Measurements from ENCODE around the gene PSMD13. TPM values are rescaled to one million over a fixed set of nuclear protein-coding genes. Genes with fewer than 3 reads are reported as not detected.

The PSMD13 gene
- total RNA-seq, 2 donors from 2014 or later: 75.3 to 80.3 TPM

- Histone ChIP-seq H3K4me3 (no peak overlapping the region), H3K36me3 (peaks cover 48% of the 10 kb centered on the region), H3K27me3 (no peaks in the 10 kb centered on the region), H3K27ac (no peak overlapping the region), H3K9me3 (no peaks in the 10 kb centered on the region), H3K4me1 (no peaks in the 10 kb centered on the region)
- TF ChIP-seq CTCF (IDR thresholded peaks at IDR 0.05): no peak
- DNase-seq (ENCODE audit: low spot score): no peak
Observed at GRCh38 chr11:253160-253885, 16.5 kb downstream of the PSMD13 start.

GRCh38 chr11:253886-254270 lies 17.1 kb downstream of the PSMD13 start:
- Histone ChIP-seq H3K9me3 (no peaks in the 10 kb centered on the region), H3K27me3 (no peaks in the 10 kb centered on the region), H3K36me3 (peaks cover 43% of the 10 kb centered on the region), H3K4me3 (no peak overlapping the region), H3K27ac (no peak overlapping the region), H3K4me1 (no peaks in the 10 kb centered on the region)
- no peak for TF ChIP-seq CTCF (IDR thresholded peaks at IDR 0.05)
- DNase-seq (ENCODE audit: low spot score): no peak

GRCh38 chr11:255176-255575 lies 18.4 kb downstream of the PSMD13 start:
- Histone ChIP-seq H3K4me3 (no peak overlapping the region), H3K36me3 (peaks cover 33% of the 10 kb centered on the region), H3K27me3 (no peaks in the 10 kb centered on the region), H3K4me1 (no peaks in the 10 kb centered on the region), H3K27ac (no peak overlapping the region), H3K9me3 (no peaks in the 10 kb centered on the region)
- DNase-seq (ENCODE audit: low spot score): no peak
- TF ChIP-seq CTCF (IDR thresholded peaks at IDR 0.05): no peak

GRCh38 chr11:255816-256215 lies 19.0 kb downstream of the PSMD13 start:
- Histone ChIP-seq H3K9me3 (no peaks in the 10 kb centered on the region), H3K27me3 (no peaks in the 10 kb centered on the region), H3K36me3 (peaks cover 27% of the 10 kb centered on the region), H3K4me3 (no peak overlapping the region), H3K27ac (no peak overlapping the region), H3K4me1 (no peaks in the 10 kb centered on the region)
- no peak for DNase-seq (ENCODE audit: low spot score)
- TF ChIP-seq CTCF (IDR thresholded peaks at IDR 0.05): no peak

- H3K36me3 ChIP-seq: peaks cover 13% of the 10 kb centered on the region
- no peak overlapping the region for H3K4me3 ChIP-seq
- TF ChIP-seq CTCF (IDR thresholded peaks at IDR 0.05): no peak
- no peaks in the 10 kb centered on the region for H3K9me3 ChIP-seq
- H3K27me3 ChIP-seq: no peaks in the 10 kb centered on the region
- H3K27ac ChIP-seq: no peak overlapping the region
- H3K4me1 ChIP-seq: no peaks in the 10 kb centered on the region
- no peak for DNase-seq (ENCODE audit: low spot score)
Observed at GRCh38 chr11:256952-257737, 20.4 kb downstream of the PSMD13 start.

Measured in right atrium auricular region (tissue), 2 donors.